ENCODE data around the gene ABTB1.
"Not testable (repeated sequence)": the region's sequence is repeated elsewhere in the genome, so short reads cannot be mapped to it uniquely, and the experiment has no call there.

ABTB1 gene

DNA sequence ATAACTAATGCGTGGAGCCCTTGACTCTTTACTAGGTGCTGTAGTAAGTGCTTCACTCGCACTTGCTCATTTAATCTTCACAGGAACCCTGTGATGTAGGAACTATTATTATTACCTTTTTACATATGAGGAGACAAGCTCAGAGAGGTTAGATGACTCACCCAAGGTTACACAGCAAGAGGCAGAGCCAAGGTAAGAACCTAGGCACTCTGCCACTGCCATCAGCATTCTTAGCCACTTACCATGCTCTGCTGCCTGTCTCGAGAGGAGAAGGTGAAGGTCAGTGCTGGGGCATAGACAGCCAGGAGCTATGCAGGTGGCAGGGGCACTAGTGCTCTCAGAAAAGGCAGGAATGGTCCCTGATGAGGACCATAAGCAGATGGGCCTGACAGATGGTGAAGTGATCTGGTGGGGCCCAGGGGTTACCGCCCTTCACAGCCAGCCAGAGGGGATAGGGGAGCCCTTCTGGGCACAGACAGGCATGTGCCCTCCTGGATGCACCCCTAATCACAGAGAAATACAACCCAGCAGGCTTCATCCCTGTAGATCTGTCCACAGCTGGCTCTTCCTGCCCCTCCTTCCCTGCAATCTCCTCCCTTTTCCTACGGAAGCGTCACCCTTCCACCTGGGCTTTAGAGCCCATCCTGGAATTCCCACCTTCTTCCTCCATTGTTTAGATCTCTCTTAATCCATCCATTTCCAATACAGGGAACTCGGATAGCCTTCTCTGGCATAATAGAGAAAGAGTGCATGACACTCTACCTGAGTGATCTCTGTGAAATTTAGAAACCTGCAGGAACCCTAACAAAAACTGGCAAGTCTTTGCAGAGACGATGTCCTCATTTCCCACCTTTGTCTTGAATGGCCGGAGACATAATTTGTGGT is 26.9 kb downstream of the ABTB1 start:
- Histone ChIP-seq H3K9me3 (ENCODE audit: insufficient read depth, low read length) (no peaks in the 10 kb centered on the region), H3K4me3 (ENCODE audit: insufficient read length, low read depth) (no peak overlapping the region), H3K4me1 (ENCODE audit: insufficient read depth, insufficient read length) (peaks cover 19% of the 10 kb centered on the region), H3K36me3 (ENCODE audit: insufficient read depth, insufficient read length, low read length) (no peaks in the 10 kb centered on the region), H3K9ac (ENCODE audit: insufficient read length, low read depth) (no peak overlapping the region), H3K27me3 (ENCODE audit: insufficient read depth, insufficient read length) (no peaks in the 10 kb centered on the region)
- no peak for DNase-seq (ENCODE audit: low read depth, low spot score)
- TF ChIP-seq ZNF274 (IDR thresholded peaks at IDR 0.05; ENCODE audit: low read depth, low read length) (no peak), SUZ12 (IDR thresholded peaks at IDR 0.05; ENCODE audit: extremely low read depth, insufficient read depth, insufficient read length) (no peak), YY1 (IDR thresholded peaks at IDR 0.05; ENCODE audit: insufficient read depth, insufficient read length) (no peak)

DNA sequence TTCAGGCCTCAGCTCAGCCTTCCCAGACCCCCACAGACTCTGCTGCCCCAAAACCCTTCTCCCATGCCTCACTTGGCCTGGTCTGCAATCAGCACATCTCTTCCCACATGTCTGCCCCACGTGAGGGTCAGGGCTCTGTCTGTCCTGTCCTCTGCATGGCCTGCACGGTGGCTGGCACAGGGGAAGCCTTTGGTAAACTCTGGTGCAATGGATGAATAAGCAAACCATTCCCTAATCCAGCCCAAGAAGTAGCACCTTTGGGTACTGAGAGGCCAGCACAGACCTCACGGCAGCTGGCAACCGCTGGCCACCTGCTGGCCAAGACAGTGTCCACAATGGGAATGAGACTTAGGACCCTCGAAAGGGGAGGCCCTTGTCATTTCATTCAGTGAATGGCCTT is 27.7 kb downstream of the ABTB1 start:
- no peak overlapping the region for H3K9ac ChIP-seq (ENCODE audit: insufficient read length, low read depth)
- TF ChIP-seq ZNF274 (IDR thresholded peaks at IDR 0.05; ENCODE audit: low read depth, low read length) (no peak), YY1 (IDR thresholded peaks at IDR 0.05; ENCODE audit: insufficient read depth, insufficient read length) (no peak), SUZ12 (IDR thresholded peaks at IDR 0.05; ENCODE audit: extremely low read depth, insufficient read depth, insufficient read length) (no peak)

DNA sequence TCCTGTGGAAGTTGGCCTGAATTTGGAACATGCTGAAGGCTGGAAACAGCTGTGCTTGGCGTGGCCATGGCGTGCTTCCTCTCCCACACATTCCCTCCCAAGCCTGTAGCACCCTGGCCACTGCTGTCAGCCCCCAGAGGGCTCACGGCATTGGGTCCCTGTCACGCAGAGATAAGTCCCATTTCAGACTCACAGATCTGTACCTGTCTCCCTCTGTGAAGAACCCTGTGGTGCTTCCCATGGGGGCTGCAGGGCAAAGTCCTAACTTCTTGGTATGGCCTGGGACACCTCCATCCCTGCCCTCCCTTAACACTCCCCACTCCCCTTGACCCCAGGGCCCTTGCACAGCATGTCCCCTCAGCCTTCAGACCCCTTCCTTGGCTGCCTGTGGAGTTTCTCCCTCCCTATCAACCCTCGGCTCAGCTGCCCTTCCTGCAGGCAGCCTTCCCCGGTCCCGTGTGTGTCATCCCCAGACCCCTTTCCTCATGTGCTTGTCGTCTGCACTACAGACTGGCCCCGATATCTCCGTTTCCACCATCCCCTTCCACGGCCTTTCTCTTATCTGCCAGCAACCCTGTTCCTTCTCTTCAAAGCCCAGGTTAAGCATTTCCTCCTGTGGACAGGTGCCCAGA is 28.6 kb downstream of the ABTB1 start:
- TF ChIP-seq YY1 (IDR thresholded peaks at IDR 0.05; ENCODE audit: insufficient read depth, insufficient read length): no peak
- TF ChIP-seq SUZ12 (IDR thresholded peaks at IDR 0.05; ENCODE audit: extremely low read depth, insufficient read depth, insufficient read length): no peak
- TF ChIP-seq ZNF274 (IDR thresholded peaks at IDR 0.05; ENCODE audit: low read depth, low read length): no peak
- Histone ChIP-seq H3K27me3 (ENCODE audit: insufficient read depth, insufficient read length) (no peaks in the 10 kb centered on the region), H3K4me3 (ENCODE audit: insufficient read length, low read depth) (no peak overlapping the region), H3K36me3 (ENCODE audit: insufficient read depth, insufficient read length, low read length) (no peaks in the 10 kb centered on the region), H3K9me3 (ENCODE audit: insufficient read depth, low read length) (no peaks in the 10 kb centered on the region), H3K4me1 (ENCODE audit: insufficient read depth, insufficient read length) (peaks cover 17% of the 10 kb centered on the region), H3K9ac (ENCODE audit: insufficient read length, low read depth) (no peak overlapping the region)
- DNase-seq (ENCODE audit: low read depth, low spot score): no peak

More for the DNA sequence above, 27.7 kb downstream of the ABTB1 start:
- no peak for DNase-seq (ENCODE audit: low read depth, low spot score)
- no peaks in the 10 kb centered on the region for H3K9me3 ChIP-seq (ENCODE audit: insufficient read depth, low read length)
- no peaks in the 10 kb centered on the region for H3K27me3 ChIP-seq (ENCODE audit: insufficient read depth, insufficient read length)
- H3K4me3 ChIP-seq (ENCODE audit: insufficient read length, low read depth): no peak overlapping the region
- H3K36me3 ChIP-seq (ENCODE audit: insufficient read depth, insufficient read length, low read length): no peaks in the 10 kb centered on the region
- H3K4me1 ChIP-seq (ENCODE audit: insufficient read depth, insufficient read length): peaks cover 19% of the 10 kb centered on the region

DNA sequence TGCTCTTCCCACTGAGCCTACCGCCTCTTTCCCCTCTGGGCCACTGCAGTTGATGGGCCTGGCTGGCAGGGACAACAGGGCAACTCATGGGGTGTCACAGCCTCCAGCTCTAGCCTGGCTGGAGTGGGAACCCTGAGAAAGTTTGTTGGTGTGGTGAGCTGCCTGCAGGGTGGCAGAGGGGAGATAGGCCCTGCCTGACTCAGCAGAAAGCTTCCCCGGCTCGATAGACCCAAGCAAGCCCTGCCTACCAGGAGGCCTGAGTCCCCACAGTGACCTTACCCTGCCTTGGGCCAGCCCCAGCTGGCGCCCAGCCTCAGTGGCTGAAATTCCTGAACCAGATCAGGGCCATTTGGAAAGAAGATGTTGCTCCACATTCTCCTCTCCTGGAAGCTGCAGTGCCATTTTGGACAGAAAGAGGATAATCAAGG is 29.4 kb downstream of the ABTB1 start:
- Histone ChIP-seq H3K4me3 (ENCODE audit: insufficient read length, low read depth) (no peak overlapping the region), H3K27me3 (ENCODE audit: insufficient read depth, insufficient read length) (no peaks in the 10 kb centered on the region), H3K9me3 (ENCODE audit: insufficient read depth, low read length) (no peaks in the 10 kb centered on the region), H3K36me3 (ENCODE audit: insufficient read depth, insufficient read length, low read length) (no peaks in the 10 kb centered on the region), H3K4me1 (ENCODE audit: insufficient read depth, insufficient read length) (peaks cover 16% of the 10 kb centered on the region), H3K9ac (ENCODE audit: insufficient read length, low read depth) (no peak overlapping the region)
- no peak for DNase-seq (ENCODE audit: low read depth, low spot score)
- TF ChIP-seq ZNF274 (IDR thresholded peaks at IDR 0.05; ENCODE audit: low read depth, low read length): no peak
- no peak for TF ChIP-seq YY1 (IDR thresholded peaks at IDR 0.05; ENCODE audit: insufficient read depth, insufficient read length)
- no peak for TF ChIP-seq SUZ12 (IDR thresholded peaks at IDR 0.05; ENCODE audit: extremely low read depth, insufficient read depth, insufficient read length)

DNA sequence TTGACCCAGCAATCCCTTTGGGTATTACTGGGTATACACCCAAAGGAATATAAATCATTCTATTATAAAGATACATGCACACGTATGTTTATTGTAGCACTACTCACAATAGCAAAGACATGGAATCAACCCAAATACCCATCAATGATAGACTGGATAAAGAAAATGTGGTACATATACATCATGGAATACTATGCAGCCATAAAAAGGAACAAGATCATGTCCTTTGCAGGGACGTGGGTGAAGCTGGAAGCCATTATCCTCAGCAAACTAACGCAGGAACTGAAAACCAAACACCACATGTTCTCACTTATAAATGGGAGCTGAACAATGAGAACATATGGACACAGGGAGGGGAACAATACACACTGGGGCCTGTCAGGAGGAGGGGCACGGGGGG is 32.1 kb downstream of the ABTB1 start:
- H3K36me3 ChIP-seq (ENCODE audit: insufficient read depth, insufficient read length, low read length); DNase-seq (ENCODE audit: low read depth, low spot score); H3K9me3 ChIP-seq (ENCODE audit: insufficient read depth, low read length): not testable (repeated sequence)

DNA sequence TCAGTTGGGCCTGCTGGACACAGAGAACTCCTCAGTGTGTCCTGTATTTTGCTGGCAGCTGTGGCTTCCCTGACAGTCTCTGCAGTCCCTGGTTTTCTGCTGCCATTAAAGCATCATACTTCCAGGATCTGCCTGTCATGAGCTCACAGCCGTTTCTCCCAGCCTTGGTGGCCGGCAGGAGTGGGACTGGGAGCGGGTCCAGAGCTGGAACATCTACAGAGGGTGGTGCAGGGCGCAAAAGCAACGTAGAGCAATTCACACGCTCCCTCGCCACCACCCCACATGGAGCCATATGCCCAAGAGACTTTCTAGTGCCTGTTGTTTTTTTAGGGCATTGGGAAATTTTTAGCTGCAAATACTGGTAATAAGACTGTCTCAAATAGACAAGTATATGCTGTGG is 33.6 kb downstream of the ABTB1 start:
- DNase-seq (ENCODE audit: low read depth, low spot score): no peak
- H3K4me1 ChIP-seq (ENCODE audit: insufficient read depth, insufficient read length): peaks cover 23% of the 10 kb centered on the region
- no peak overlapping the region for H3K4me3 ChIP-seq (ENCODE audit: insufficient read length, low read depth)
- H3K36me3 ChIP-seq (ENCODE audit: insufficient read depth, insufficient read length, low read length): no peaks in the 10 kb centered on the region
- no peak overlapping the region for H3K9ac ChIP-seq (ENCODE audit: insufficient read length, low read depth)
- no peaks in the 10 kb centered on the region for H3K27me3 ChIP-seq (ENCODE audit: insufficient read depth, insufficient read length)
- no peak for TF ChIP-seq ZNF274 (IDR thresholded peaks at IDR 0.05; ENCODE audit: low read depth, low read length)
- TF ChIP-seq YY1 (IDR thresholded peaks at IDR 0.05; ENCODE audit: insufficient read depth, insufficient read length): no peak
- H3K9me3 ChIP-seq (ENCODE audit: insufficient read depth, low read length): no peaks in the 10 kb centered on the region

More for the DNA sequence above, 32.1 kb downstream of the ABTB1 start:
- H3K9ac ChIP-seq (ENCODE audit: insufficient read length, low read depth); H3K27me3 ChIP-seq (ENCODE audit: insufficient read depth, insufficient read length); H3K4me3 ChIP-seq (ENCODE audit: insufficient read length, low read depth): not testable (repeated sequence)
- peaks cover 17% of the 10 kb centered on the region for H3K4me1 ChIP-seq (ENCODE audit: insufficient read depth, insufficient read length)

DNA sequence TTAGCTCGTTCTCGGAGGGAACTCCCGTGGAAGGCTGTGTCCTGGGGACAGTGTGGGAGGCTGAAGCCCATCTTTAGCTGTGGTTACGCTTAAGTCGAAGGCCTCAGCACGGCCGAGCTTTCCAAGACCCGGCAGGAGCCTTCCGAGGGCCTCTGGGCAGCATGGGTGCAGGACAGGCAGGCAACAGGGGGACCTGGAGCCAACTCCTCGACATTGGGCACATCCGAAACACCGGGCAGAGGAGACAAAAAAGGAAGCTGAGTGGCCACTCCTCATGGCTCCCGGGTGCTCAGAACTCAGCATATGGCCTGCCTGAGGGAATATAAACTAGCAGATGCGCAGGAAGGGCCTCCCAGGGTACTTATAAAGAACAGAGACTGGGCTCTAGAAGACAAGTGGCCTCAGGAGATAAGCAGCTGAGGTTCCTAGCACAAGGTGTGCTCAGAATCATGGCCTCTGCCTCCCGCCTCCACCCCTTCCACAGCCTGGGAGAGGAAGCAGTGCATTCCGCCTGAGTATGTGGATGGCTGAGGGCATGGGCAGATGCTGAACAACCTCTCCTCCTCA is 34.1 kb downstream of the ABTB1 start:
- H3K9ac ChIP-seq (ENCODE audit: insufficient read length, low read depth): no peak overlapping the region
- no peak overlapping the region for H3K4me3 ChIP-seq (ENCODE audit: insufficient read length, low read depth)
- no peaks in the 10 kb centered on the region for H3K9me3 ChIP-seq (ENCODE audit: insufficient read depth, low read length)
- no peak for TF ChIP-seq ZNF274 (IDR thresholded peaks at IDR 0.05; ENCODE audit: low read depth, low read length)
- no peak for TF ChIP-seq YY1 (IDR thresholded peaks at IDR 0.05; ENCODE audit: insufficient read depth, insufficient read length)
- TF ChIP-seq SUZ12 (IDR thresholded peaks at IDR 0.05; ENCODE audit: extremely low read depth, insufficient read depth, insufficient read length): no peak
- H3K27me3 ChIP-seq (ENCODE audit: insufficient read depth, insufficient read length): no peaks in the 10 kb centered on the region
- no peak for DNase-seq (ENCODE audit: low read depth, low spot score)
- H3K4me1 ChIP-seq (ENCODE audit: insufficient read depth, insufficient read length): peaks cover 23% of the 10 kb centered on the region
- no peaks in the 10 kb centered on the region for H3K36me3 ChIP-seq (ENCODE audit: insufficient read depth, insufficient read length, low read length)
